Neural cell (in vitro differentiated cells): ENCODE results near the gene STT3B.

Experiments
- CTCF ChIP-seq: fragments of 450-650 bp; IDR thresholded peaks from 2 replicates; pipeline ENCODE4 v1.5.1; 2014; ENCODE audit warnings: antibody characterized with exemption, mild to moderate bottlenecking, moderate library complexity; ENCODE audit not compliant: poor library complexity, severe bottlenecking
- EP300 ChIP-seq: fragments of 450-650 bp; conservative IDR thresholded peaks from 2 replicates; pipeline ENCODE4 v1.6.1; 2014; ENCODE audit warnings: antibody characterized with exemption, mild to moderate bottlenecking, moderate library complexity; ENCODE audit not compliant: poor library complexity, severe bottlenecking
- EZH2 ChIP-seq: fragments of 200-600, 300-800 bp; shearing (Covaris generic), sonication (generic); IDR thresholded peaks from 2 replicates; pipeline ENCODE4 v1.6.1; 2014; ENCODE audit warnings: antibody characterized with exemption, low read length, borderline replicate concordance, mild to moderate bottlenecking; ENCODE audit not compliant: insufficient read depth, poor library complexity, severe bottlenecking
- MXI1 ChIP-seq: fragments of 450-650 bp; conservative IDR thresholded peaks from 2 replicates; pipeline ENCODE4 v1.6.1; 2014; ENCODE audit warnings: antibody characterized with exemption, mild to moderate bottlenecking; ENCODE audit not compliant: poor library complexity, severe bottlenecking
- POLR2AphosphoS5 ChIP-seq: IDR thresholded peaks from 2 replicates; pipeline ENCODE4 v1.6.1; 2012
- RAD21 ChIP-seq: fragments of 450-650 bp; conservative IDR thresholded peaks from 2 replicates; pipeline ENCODE4 v1.6.1; 2014; ENCODE audit warnings: antibody characterized with exemption, mild to moderate bottlenecking, moderate library complexity
- SMC3 ChIP-seq: fragments of 450-650 bp; conservative IDR thresholded peaks from 2 replicates; pipeline ENCODE4 v1.6.1; 2014; ENCODE audit warnings: antibody characterized with exemption, mild to moderate bottlenecking, moderate library complexity; ENCODE audit not compliant: poor library complexity
- TAF1 ChIP-seq: IDR thresholded peaks from 2 replicates; pipeline ENCODE4 v1.6.1; 2012; ENCODE audit warnings: low read depth
- TF ChIP-seq, protein P1 (sequence below): IDR thresholded peaks from 2 replicates; pipeline ENCODE4 v1.6.1; 2012; ENCODE audit warnings: borderline replicate concordance

GRCh38 chr3:31550452-31551251, 17.9 kb downstream of the STT3B start:
- peak; percentile 74 for TF ChIP-seq CTCF
- TF ChIP-seq RAD21: peak; percentile 68
- no peak for TF ChIP-seq EZH2
- no peak for TF ChIP-seq MXI1
- no peak for TF ChIP-seq POLR2AphosphoS5
- peak; percentile 72 for TF ChIP-seq SMC3
- TF ChIP-seq EP300: no peak
- TF ChIP-seq, protein P1, sequence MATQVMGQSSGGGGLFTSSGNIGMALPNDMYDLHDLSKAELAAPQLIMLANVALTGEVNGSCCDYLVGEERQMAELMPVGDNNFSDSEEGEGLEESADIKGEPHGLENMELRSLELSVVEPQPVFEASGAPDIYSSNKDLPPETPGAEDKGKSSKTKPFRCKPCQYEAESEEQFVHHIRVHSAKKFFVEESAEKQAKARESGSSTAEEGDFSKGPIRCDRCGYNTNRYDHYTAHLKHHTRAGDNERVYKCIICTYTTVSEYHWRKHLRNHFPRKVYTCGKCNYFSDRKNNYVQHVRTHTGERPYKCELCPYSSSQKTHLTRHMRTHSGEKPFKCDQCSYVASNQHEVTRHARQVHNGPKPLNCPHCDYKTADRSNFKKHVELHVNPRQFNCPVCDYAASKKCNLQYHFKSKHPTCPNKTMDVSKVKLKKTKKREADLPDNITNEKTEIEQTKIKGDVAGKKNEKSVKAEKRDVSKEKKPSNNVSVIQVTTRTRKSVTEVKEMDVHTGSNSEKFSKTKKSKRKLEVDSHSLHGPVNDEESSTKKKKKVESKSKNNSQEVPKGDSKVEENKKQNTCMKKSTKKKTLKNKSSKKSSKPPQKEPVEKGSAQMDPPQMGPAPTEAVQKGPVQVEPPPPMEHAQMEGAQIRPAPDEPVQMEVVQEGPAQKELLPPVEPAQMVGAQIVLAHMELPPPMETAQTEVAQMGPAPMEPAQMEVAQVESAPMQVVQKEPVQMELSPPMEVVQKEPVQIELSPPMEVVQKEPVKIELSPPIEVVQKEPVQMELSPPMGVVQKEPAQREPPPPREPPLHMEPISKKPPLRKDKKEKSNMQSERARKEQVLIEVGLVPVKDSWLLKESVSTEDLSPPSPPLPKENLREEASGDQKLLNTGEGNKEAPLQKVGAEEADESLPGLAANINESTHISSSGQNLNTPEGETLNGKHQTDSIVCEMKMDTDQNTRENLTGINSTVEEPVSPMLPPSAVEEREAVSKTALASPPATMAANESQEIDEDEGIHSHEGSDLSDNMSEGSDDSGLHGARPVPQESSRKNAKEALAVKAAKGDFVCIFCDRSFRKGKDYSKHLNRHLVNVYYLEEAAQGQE: no peak
- no peak for TF ChIP-seq TAF1
